Fibroblast of mammary gland (primary cell): ENCODE results near the gene ARID1B.
A peak's percentile ranks its signal among the peaks of the same experiment; 100 is the strongest.

Experiments used
- DNase-seq: peaks from one replicate; pipeline ENCODE4 v3.0.0-alpha.2; 2010; ENCODE audit warnings: low read depth
- H3K4me3 ChIP-seq: 2 replicates; pipeline ENCODE4 v1.5.1; 2011; ENCODE audit warnings: low read depth, mild to moderate bottlenecking, low read length, moderate library complexity; ENCODE audit not compliant: control insufficient read depth
- TF ChIP-seq, protein P1 (sequence below): conservative IDR thresholded peaks from 2 replicates; pipeline ENCODE4 v1.5.1; 2011; ENCODE audit warnings: low read depth, low read length, inconsistent platforms; ENCODE audit not compliant: control insufficient read depth, insufficient read depth

ARID1B gene

DNA sequence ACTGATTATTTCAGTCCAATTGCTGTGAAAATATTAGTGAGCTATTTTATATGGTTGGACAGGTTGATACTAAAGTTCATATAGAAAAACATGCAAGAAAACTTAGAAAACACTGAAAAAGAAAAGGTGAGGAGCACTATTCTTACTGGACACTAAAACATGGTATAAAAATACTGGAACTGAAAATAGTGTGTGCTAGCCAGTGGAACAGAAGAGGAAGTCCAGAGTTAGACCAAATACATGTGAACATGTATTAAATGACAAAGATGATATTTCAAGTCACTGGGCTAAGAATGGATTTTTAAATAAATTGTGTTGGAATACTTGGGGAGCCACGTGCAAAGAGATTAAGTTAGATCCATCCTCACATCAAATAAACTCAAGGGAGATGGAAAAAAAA is 327.6 kb downstream of the ARID1B start:
- no peak overlapping the region for H3K4me3 ChIP-seq
- no peak for DNase-seq
- TF ChIP-seq, protein P1, sequence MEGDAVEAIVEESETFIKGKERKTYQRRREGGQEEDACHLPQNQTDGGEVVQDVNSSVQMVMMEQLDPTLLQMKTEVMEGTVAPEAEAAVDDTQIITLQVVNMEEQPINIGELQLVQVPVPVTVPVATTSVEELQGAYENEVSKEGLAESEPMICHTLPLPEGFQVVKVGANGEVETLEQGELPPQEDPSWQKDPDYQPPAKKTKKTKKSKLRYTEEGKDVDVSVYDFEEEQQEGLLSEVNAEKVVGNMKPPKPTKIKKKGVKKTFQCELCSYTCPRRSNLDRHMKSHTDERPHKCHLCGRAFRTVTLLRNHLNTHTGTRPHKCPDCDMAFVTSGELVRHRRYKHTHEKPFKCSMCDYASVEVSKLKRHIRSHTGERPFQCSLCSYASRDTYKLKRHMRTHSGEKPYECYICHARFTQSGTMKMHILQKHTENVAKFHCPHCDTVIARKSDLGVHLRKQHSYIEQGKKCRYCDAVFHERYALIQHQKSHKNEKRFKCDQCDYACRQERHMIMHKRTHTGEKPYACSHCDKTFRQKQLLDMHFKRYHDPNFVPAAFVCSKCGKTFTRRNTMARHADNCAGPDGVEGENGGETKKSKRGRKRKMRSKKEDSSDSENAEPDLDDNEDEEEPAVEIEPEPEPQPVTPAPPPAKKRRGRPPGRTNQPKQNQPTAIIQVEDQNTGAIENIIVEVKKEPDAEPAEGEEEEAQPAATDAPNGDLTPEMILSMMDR = no peak

DNA sequence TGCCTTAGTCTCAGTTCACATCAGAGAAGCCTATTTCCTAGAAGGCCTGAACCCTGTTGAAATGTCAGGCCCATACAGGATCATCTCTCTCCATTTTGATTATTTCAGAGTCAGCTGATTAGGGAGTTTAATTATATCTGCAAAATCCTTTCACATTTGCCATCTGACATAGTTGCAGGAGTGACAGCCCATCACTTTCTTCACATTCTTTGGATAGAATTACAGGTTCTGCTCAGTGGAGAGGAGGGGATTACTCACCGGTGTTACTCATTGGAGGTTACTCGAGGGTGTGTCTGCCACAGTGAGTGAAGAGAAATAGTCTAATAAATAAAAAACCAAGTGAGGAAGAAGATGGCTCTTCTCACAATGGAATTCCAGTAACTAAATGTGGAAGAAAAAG is 329.3 kb downstream of the ARID1B start:
- peak; percentile 72 for DNase-seq
- H3K4me3 ChIP-seq = no peak overlapping the region
- TF ChIP-seq, protein P1 = no peak

DNA sequence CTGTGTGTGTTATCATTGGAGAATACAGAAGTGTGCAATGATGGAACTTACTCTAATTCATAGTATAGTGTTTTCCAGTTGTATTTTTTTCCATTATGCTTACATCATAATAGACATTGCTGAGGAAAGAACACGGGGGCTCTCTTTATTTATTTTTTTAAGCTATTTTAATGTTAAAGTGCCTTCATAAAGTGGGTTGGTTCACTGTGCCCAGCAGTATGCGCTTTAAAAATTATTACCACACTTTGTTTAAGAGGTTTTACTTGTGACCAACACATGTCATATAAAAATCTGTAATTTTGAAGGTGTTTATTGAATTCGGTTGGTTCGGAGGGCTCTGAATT is 330.4 kb downstream of the ARID1B start:
- TF ChIP-seq, protein P1 = no peak
- no peak overlapping the region for H3K4me3 ChIP-seq
- DNase-seq = no peak

DNA sequence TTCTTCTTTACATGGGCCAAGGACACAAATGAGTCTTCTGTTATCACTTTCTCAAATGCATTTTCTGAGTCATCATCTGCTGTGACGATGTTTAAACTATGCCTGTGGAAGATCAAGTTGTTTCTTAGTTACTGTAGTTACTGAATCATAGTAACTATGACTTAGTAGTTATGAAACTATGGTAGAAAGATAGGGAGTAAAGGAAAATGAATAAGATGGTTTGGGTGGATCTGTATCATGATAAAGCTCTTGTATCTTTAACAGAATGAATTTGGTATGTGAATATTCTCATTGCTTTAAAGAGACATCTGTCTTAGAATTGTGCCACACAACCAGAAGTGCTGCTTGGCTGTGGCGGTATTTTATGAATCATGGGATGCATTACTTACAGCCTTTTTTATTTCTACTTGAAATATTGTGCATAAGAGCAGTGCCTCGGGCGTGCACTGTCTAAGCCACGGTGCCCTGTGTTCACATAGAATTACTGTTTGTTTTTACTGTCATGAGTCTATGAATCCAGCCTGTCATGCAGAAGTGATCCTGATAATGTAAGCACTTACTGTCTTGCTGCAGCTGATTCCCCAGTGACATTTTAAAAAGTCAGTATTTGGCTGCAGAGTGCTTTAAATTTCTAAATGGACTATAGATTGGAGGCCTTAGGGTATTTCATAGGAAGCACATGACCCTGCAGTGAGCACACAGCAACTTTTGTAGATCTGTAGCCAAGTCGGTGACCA is 330.9 kb downstream of the ARID1B start:
- no peak overlapping the region for H3K4me3 ChIP-seq
- peak; percentile 96 for DNase-seq
- TF ChIP-seq, protein P1 = no peak

DNA sequence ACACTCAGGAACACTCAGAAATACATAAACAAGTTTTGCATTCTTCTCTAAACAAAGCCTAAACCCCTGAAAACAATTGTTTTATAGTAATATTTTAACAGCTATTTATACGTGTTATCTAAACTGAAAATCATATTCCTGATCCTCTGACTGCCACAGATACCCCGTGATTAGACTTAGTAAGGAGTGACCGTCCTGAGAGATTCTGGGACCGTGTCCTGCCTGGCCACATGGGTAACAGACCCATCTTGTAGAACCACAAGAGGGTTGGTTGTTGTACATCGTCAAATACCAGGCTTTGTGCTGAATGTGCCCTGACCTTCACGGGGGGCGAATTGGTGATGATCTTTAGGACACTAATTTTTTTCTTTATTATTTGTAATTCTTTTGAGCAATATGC is 331.7 kb downstream of the ARID1B start:
- DNase-seq = no peak
- TF ChIP-seq, protein P1 = no peak
- no peak overlapping the region for H3K4me3 ChIP-seq

DNA sequence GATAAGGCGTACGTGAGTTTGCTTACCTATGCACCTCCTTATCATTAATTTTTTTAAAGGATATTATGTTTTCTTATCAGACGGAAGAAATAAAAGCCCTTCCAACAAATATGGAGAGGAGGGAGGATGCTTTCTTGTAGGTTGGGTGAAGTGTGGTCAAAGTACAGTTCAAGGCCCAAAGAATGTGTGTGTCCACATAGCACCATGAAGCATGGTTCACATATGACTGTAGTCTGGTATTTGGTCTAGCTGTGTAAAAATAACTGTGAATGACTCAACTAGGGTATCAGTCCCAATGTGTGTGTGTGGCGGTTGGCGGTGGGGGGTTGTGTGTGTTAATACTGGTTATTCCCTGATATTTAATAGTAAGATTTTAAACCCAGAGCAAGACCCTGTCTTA is 333.4 kb downstream of the ARID1B start:
- TF ChIP-seq, protein P1 = no peak
- H3K4me3 ChIP-seq = no peak overlapping the region
- DNase-seq = peak; percentile 58

DNA sequence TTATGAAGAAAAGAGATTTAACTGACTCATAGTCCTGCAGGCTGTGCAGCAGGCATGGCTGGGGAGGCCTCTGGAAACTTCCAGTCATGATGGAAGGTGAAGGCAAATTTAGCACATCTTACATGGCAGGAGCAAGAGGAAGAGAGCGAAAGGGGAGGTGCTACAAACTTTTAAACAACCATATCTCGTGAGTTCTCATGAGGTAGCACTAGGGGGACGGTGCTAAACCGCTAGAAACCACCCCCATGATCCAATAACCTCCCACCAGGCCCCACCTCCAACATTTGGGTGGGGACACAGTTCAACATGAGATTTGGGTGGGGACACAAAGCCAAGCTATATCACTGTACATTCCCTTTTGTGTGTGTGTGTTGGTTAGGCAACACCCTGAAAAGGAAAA is 336.2 kb downstream of the ARID1B start:
- no peak overlapping the region for H3K4me3 ChIP-seq
- TF ChIP-seq, protein P1 = no peak
- no peak for DNase-seq
